HepG2 (cell line): ENCODE data around the gene HAND1. TPM values are rescaled to one million over a fixed set of nuclear protein-coding genes. Genes with fewer than 3 reads are reported as not detected.

Source experiments
- DDIT3 ChIP-seq: sonication (generic); formaldehyde crosslinking; IDR thresholded peaks from 2 replicates; pipeline ENCODE4 v1.4.0; 2020; ENCODE audit warnings: mild to moderate bottlenecking, missing genetic modification reagents
- EZH2 ChIP-seq: conservative IDR thresholded peaks from 2 replicates; pipeline ENCODE4 v1.6.1; 2012; ENCODE audit warnings: mild to moderate bottlenecking, low read depth, low read length, moderate library complexity
- FOXA3 ChIP-seq: IDR thresholded peaks from 2 replicates; pipeline ENCODE4 v1.6.1; 2016; ENCODE audit warnings: missing genetic modification reagents, missing compliant biosample characterization
- GATA4 ChIP-seq: sonication (generic); IDR thresholded peaks from 2 replicates; pipeline ENCODE4 v1.6.1; 2016; ENCODE audit warnings: antibody characterized with exemption, low read depth, borderline replicate concordance
- HMGXB3 ChIP-seq: sonication (generic); formaldehyde crosslinking; IDR thresholded peaks from 2 replicates; pipeline ENCODE4 v1.4.0; 2020; ENCODE audit warnings: missing genetic modification reagents, borderline replicate concordance
- HOXA3 ChIP-seq: sonication (generic); formaldehyde crosslinking; IDR thresholded peaks from 2 replicates; pipeline ENCODE4 v1.5.0; 2020; ENCODE audit warnings: missing genetic modification reagents
- JARID2 ChIP-seq: sonication (generic); formaldehyde crosslinking; IDR thresholded peaks from 2 replicates; pipeline ENCODE4 v1.8.1; 2023; ENCODE audit warnings: missing genetic modification reagents, inconsistent platforms; ENCODE audit not compliant: insufficient replicate concordance
- POGZ ChIP-seq: sonication (generic); formaldehyde crosslinking; IDR thresholded peaks from 2 replicates; pipeline ENCODE4 v1.4.0; 2020; ENCODE audit warnings: mild to moderate bottlenecking, missing genetic modification reagents
- PREB ChIP-seq: sonication (generic); formaldehyde crosslinking; IDR thresholded peaks from 2 replicates; pipeline ENCODE4 v1.4.0; 2020; ENCODE audit warnings: missing genetic modification reagents
- PRMT3 ChIP-seq: sonication (generic); formaldehyde crosslinking; IDR thresholded peaks from 2 replicates; pipeline ENCODE4 v1.8.1; 2022; ENCODE audit warnings: low read depth, mild to moderate bottlenecking, moderate library complexity, missing genetic modification reagents, borderline replicate concordance
- REST ChIP-seq, 2 experiments: IDR thresholded peaks; 2 replicates each; pipeline ENCODE4 v1.6.1; 2011 to 2012; ENCODE audit warnings: low read length in 2 of 2, borderline replicate concordance in 1 of 2, low read depth in 1 of 2, mild to moderate bottlenecking in 1 of 2, moderate library complexity in 1 of 2
- TFAP4 ChIP-seq: sonication (generic); IDR thresholded peaks from 2 replicates; pipeline ENCODE4 v1.6.1; 2016; ENCODE audit warnings: low read depth, borderline replicate concordance
- TP53 ChIP-seq: sonication (generic); formaldehyde crosslinking; conservative IDR thresholded peaks from 2 replicates; pipeline ENCODE4 v1.4.0; 2020; ENCODE audit warnings: missing genetic modification reagents
- TRIM24 ChIP-seq: sonication (generic); formaldehyde crosslinking; IDR thresholded peaks from 2 replicates; pipeline ENCODE4 v1.8.0; 2022; ENCODE audit warnings: mild to moderate bottlenecking, missing genetic modification reagents
- ZFP36 ChIP-seq: fragments of 150-350 bp; IDR thresholded peaks from 2 replicates; pipeline ENCODE4 v1.6.1; 2018; ENCODE audit warnings: borderline replicate concordance, low read length, low read depth; ENCODE audit not compliant: partially characterized antibody
- ZNF34 ChIP-seq: sonication (generic); formaldehyde crosslinking; IDR thresholded peaks from 2 replicates; pipeline ENCODE4 v1.4.0; 2020; ENCODE audit warnings: mild to moderate bottlenecking, missing genetic modification reagents, borderline replicate concordance
- ZNF546 ChIP-seq: sonication (generic); formaldehyde crosslinking; conservative IDR thresholded peaks from 2 replicates; pipeline ENCODE4 v1.8.1; 2023; ENCODE audit warnings: mild to moderate bottlenecking, missing genetic modification reagents
- ZNF572 ChIP-seq: sonication (generic); formaldehyde crosslinking; IDR thresholded peaks from 2 replicates; pipeline ENCODE4 v1.5.1; 2020; ENCODE audit warnings: mild to moderate bottlenecking, missing genetic modification reagents
- polyA plus RNA-seq, 8 experiments: library from polyadenylated mRNA; depleted of rRNA in 3 of 8; stranded (reverse) in 7 of 8; unstranded in 1 of 8; fragments of >200 nt; fragmentation: Illumina TruSeq in 4 of 8; extraction: Trizol in 4 of 8; gene quantifications; 2 replicates each; pipeline versions ENCODE4 v1.2.1 to v1.2.3, GENCODE V29; 2011 to 2016; ENCODE audit warnings: low read depth in 4 of 8, missing spikeins in 1 of 8, mixed read lengths in 1 of 8; ENCODE audit not compliant: insufficient read depth in 1 of 8
- total RNA-seq, 5 experiments: library from RNA; depleted of rRNA; stranded (reverse); fragments of >200 nt; fragmentation: Illumina TruSeq; extraction: Trizol; gene quantifications; 2 replicates each; pipeline ENCODE4 v1.2.3, GENCODE V29; 2016; ENCODE audit warnings: low read depth in 1 of 5

HAND1 gene
- total and polyA plus RNA-seq, 2 of the 13 experiments (the other 11 are each of a cell fraction or from before 2014, with no cell fraction given): not detected

GRCh38 chr5:154446195-154447088 lies 31.6 kb downstream of the HAND1 start (continued):
- TF ChIP-seq HMGXB3 (CRISPR knock-in tag) (no peak), POGZ (CRISPR knock-in tag) (no peak), ZNF546 (0 out of 2 replicates have a peak, but pooled peaks have one; percentile 37), HOXA3 (CRISPR knock-in tag) (no peak), PRMT3 (no peak), REST (IDR thresholded peaks at IDR 0.05; ENCODE audit: borderline replicate concordance in 1 of 2, low read depth in 1 of 2, low read length in 2 of 2) (no peak), PREB (no peak), JARID2 (CRISPR knock-in tag) (no peak), TP53 (CRISPR knock-in tag) (no peak), ZNF34 (CRISPR knock-in tag) (no peak), FOXA3 (CRISPR knock-in tag) (no peak), ZNF572 (no peak), ZFP36 (no peak), EZH2 (no peak), DDIT3 (CRISPR knock-in tag) (no peak), GATA4 (no peak), TRIM24 (CRISPR knock-in tag) (no peak), TFAP4 (no peak)
